ENCODE results near the gene FUOM. TPM values are rescaled to one million over a fixed set of nuclear protein-coding genes. Genes with fewer than 3 reads are reported as not detected.
A peak's percentile ranks its signal among the peaks of the same experiment; 100 is the strongest.

FUOM gene
- total RNA-seq, 1 donor from 2014 or later: 32.2 TPM

DNA sequence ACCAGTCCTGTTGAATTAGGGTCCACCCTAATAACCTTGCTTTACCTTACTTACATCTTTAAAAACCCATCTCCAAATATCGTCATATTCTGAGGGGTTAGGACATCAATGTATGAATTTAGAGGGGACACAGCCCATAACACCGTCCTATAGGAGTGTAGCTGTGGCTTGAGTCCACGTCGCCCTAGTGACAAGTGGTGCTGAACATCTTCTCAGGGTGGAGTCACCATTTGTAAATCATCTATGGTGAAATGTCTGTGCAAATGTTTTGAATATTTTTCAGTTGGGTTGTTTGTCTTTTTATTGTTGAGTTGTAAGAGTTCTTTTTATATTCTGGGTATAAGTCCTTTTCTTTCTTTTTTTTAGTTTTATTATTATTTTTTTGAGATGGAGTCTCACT is 15.8 kb downstream of the FUOM start:
- Mint-ChIP-seq H3K4me3 (ENCODE audit: unreplicated experiment) (no peak overlapping the region), H3K27me3 (ENCODE audit: low read depth) (peaks cover 10% of the 10 kb centered on the region)

GRCh38 chr10:133339708-133340380 is 18.0 kb downstream of the FUOM start:
- Mint-ChIP-seq H3K4me1 (ENCODE audit: low read depth) (peaks cover under 1% of the 10 kb centered on the region), H3K9me3 (ENCODE audit: low read depth) (peaks cover 5% of the 10 kb centered on the region), H3K27ac (ENCODE audit: unreplicated experiment) (no peak overlapping the region), H3K36me3 (ENCODE audit: low read depth) (no peaks in the 10 kb centered on the region), H3K4me3 (ENCODE audit: unreplicated experiment) (no peak overlapping the region), H3K27me3 (ENCODE audit: low read depth) (peaks cover 8% of the 10 kb centered on the region)
- peak; percentile 77 for DNase-seq (ENCODE audit: low spot score)
- no peak for TF ChIP-seq CTCF (IDR thresholded peaks at IDR 0.05)

More for the DNA sequence above, 15.8 kb downstream of the FUOM start:
- H3K9me3 Mint-ChIP-seq (ENCODE audit: low read depth): peaks cover 5% of the 10 kb centered on the region
- H3K36me3 Mint-ChIP-seq (ENCODE audit: low read depth): no peaks in the 10 kb centered on the region
- H3K4me1 Mint-ChIP-seq (ENCODE audit: low read depth): no peaks in the 10 kb centered on the region
- no peak for TF ChIP-seq CTCF (IDR thresholded peaks at IDR 0.05)
- H3K27ac Mint-ChIP-seq (ENCODE audit: unreplicated experiment): no peak overlapping the region
- no peak for DNase-seq (ENCODE audit: low spot score)

GRCh38 chr10:133338080-133339071 is 19.4 kb downstream of the FUOM start:
- DNase-seq (ENCODE audit: low spot score): no peak
- Mint-ChIP-seq H3K27me3 (ENCODE audit: low read depth) (peaks cover 15% of the 10 kb centered on the region), H3K9me3 (ENCODE audit: low read depth) (peaks cover 5% of the 10 kb centered on the region), H3K4me1 (ENCODE audit: low read depth) (peaks cover 3% of the 10 kb centered on the region), H3K27ac (ENCODE audit: unreplicated experiment) (no peak overlapping the region), H3K36me3 (ENCODE audit: low read depth) (no peaks in the 10 kb centered on the region), H3K4me3 (ENCODE audit: unreplicated experiment) (no peak overlapping the region)
- no peak for TF ChIP-seq CTCF (IDR thresholded peaks at IDR 0.05)

DNA sequence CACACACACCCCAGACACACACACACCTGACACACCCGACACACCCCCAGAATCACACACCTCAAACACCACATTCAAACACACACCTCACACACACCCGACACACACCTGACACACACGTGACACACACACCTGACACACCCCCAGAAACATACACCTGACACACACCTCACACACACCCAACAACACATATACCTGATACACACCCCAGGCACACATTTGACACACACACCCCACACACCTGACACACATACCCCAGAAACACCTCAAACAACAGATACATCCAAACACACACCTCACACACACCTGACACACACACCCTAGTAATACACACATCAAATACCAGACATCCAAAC is 20.5 kb downstream of the FUOM start:
- peaks cover 5% of the 10 kb centered on the region for H3K9me3 Mint-ChIP-seq (ENCODE audit: low read depth)

More for the DNA sequence above, 20.5 kb downstream of the FUOM start:
- H3K27ac Mint-ChIP-seq (ENCODE audit: unreplicated experiment): no peak overlapping the region
- TF ChIP-seq CTCF (IDR thresholded peaks at IDR 0.05): no peak
- peaks cover 3% of the 10 kb centered on the region for H3K4me1 Mint-ChIP-seq (ENCODE audit: low read depth)
- no peak overlapping the region for H3K4me3 Mint-ChIP-seq (ENCODE audit: unreplicated experiment)
- no peaks in the 10 kb centered on the region for H3K36me3 Mint-ChIP-seq (ENCODE audit: low read depth)
- peaks cover 23% of the 10 kb centered on the region for H3K27me3 Mint-ChIP-seq (ENCODE audit: low read depth)
- no peak for DNase-seq (ENCODE audit: low spot score)
